ENCODE data around the gene ARID5B.
A peak's percentile ranks its signal among the peaks of the same experiment; 100 is the strongest.

The ARID5B gene

DNA sequence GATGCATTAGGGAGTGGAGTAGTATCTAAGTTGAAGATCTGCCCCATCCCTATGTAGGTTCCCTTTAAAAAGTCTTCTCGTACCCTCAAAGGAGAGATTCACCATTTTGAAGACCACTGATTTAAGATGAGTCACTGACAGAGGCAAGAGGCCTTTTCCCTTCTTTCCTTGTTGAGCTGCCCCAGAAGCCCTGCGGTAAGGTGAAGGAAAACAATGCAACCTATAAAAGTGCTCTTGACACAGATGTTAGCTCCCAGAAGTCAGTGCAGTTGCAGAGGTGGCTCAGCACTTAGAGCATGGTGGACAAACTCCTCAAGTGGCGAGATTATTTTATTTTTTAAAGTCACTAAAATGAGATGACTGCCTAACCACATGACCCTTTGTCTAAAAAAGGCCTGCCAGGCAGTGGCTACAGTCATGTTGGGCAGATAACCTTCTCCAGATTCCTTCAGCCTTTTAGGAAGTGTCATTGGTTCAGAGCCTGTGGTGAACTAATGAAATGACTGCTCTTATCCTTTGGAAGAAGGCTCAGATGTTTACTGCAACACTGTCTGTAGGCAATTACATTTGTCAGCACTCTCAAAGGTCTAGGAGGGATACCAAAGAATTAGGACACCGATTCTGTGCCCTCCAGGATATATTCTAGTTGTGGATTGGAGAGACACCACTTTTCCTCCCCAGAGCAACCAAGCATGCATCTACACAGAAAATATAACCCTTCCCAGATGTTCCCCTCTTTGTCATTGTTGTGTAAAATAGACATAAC is 88.7 kb downstream of the ARID5B start:
- TF ChIP-seq, protein P1, sequence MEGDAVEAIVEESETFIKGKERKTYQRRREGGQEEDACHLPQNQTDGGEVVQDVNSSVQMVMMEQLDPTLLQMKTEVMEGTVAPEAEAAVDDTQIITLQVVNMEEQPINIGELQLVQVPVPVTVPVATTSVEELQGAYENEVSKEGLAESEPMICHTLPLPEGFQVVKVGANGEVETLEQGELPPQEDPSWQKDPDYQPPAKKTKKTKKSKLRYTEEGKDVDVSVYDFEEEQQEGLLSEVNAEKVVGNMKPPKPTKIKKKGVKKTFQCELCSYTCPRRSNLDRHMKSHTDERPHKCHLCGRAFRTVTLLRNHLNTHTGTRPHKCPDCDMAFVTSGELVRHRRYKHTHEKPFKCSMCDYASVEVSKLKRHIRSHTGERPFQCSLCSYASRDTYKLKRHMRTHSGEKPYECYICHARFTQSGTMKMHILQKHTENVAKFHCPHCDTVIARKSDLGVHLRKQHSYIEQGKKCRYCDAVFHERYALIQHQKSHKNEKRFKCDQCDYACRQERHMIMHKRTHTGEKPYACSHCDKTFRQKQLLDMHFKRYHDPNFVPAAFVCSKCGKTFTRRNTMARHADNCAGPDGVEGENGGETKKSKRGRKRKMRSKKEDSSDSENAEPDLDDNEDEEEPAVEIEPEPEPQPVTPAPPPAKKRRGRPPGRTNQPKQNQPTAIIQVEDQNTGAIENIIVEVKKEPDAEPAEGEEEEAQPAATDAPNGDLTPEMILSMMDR (conservative IDR thresholded peaks at IDR 0.05), result no peak
- H3K27ac ChIP-seq, result no peak overlapping the region

DNA sequence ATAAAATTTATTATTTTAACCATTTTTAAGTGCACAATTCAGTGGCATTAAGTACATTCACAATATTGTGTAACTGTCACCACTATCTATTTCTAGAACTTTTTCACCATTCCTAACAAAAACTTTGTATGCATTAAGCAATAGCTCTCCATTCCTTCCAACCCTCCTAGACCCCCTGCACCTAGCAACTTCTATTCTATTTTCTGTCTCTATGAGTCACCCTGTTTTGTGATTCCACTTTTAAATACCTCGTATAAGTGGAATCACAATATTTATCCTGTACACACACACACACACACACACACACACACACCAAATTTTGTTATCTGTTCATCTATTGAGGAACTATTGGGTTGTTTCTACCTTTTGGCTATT is 89.2 kb downstream of the ARID5B start:
- TF ChIP-seq, protein P1 (conservative IDR thresholded peaks at IDR 0.05), result no peak
- no peak overlapping the region for H3K27ac ChIP-seq

DNA sequence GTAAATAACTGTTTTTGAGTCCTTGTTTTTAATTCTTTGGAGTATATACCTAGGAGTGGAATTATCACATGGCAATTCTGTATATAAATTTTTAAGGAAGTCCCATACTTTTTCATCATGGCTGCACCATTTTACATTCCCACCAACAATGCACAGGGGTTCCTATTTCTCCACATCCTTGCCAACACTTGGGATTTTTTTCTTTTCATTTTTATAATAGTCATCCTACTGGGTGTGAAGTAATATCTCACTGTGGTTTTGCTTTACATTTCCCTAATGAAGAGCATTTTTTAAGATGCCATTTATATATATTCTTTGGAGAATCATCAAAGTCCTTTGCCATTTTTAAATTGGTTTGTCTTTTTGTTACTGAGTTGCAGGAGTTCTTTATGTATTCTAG is 89.7 kb downstream of the ARID5B start:
- TF ChIP-seq, protein P1 (conservative IDR thresholded peaks at IDR 0.05), result no peak
- no peak overlapping the region for H3K27ac ChIP-seq

DNA sequence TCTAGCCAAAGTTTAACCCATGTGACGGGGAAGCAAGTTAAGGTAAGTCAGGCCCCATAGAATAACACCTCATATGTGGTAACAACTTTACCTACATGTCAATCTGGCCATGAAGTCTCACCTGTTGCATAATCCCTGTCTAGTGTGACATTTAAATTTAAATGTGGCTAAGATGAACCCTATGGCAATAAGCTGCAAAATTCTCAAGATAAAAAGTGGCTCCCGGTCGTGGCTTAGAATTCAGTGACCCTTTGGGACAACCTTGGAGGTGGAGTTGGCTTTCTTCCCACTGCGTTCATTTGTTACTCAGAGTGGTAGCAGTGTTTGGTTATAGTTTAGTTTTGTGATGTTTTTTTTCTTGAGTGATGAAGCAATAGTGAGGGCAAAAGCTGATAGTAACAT is 90.6 kb downstream of the ARID5B start:
- TF ChIP-seq, protein P1 (conservative IDR thresholded peaks at IDR 0.05), result no peak
- H3K27ac ChIP-seq, result peak overlapping the region; percentile 20; the same call in 1 of the 2 replicates

DNA sequence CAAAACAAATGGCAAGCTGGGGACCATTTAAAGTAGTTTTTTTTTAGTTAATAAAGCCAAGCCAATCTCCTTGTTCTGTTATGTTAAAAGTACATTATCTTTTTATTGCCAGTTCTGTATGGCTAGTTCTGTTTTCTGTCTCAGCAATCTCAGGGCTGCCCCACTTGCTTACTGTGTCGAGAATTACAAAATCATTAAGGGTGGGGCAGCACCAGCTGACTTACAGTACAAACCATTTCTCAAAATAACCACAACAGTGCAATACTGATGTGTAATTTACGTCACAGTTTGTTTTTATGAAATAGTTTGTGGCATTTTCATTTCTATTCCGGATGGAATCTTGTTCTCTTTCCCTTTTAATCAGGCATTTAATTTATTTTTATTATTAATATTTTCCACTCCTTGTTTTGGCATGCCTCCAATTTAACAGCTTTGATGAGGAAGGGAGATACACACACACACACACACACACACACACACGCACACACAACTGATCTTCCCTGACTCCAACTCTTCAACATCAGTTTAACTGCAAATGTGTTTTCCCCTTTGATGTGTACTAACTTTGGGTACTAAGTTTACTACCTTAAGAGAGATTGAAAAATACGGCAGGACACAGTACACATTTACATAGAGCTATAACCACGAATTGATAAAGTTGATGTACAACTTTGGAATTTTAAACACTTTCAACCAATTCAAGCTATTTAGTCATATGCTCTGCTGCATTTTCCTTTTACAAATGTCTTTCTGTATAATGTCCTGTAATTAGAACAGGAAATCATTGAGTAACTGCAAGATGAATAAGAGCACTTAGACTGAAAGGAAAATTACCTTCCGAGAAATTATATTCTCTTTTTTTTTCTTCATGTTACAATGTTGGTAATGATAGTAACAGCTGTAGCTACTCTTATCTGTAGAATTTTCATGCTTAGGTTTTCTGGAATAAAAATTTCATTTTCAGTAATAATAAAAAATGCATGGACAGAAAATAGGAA is 91.5 kb downstream of the ARID5B start:
- peak overlapping the region; percentile 20; the same call in 1 of the 2 replicates for H3K27ac ChIP-seq
- TF ChIP-seq, protein P1 (conservative IDR thresholded peaks at IDR 0.05), result no peak

DNA sequence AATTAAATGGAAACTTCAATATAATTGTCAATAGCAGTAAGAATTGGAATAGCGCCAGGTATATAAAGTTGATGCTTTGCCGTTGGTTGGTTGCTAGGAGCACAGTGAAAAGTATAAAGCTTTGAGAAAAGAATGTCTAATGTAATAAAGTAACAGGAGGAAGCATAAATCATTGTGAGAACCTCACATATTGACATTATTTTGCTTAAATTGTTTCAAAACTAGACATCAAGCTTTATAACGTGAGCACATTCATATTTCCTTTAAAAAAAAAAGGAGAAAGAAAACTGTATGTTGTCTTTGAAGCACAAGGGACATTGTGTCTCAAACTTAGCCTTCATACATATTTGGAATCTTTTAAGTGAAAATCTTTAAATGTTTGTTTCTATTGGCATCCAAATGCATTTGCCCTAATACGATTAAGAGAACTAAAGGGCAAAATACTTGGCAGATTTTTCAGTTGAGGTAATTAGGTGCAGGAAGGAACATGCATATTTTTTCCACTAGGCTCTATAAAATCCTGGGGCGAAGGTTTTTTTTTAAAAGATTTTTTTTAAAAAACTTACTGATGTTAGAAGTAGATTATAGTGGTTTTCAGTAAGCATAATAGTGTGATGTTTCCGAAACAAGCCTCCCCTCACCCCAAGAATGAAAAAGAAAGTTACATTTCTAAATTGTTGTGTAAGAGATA is 92.4 kb downstream of the ARID5B start:
- TF ChIP-seq, protein P1 (conservative IDR thresholded peaks at IDR 0.05), result no peak
- no peak overlapping the region for H3K27ac ChIP-seq

Measured in VCaP (cell line).